Measurements from ENCODE around the gene SART3. TPM values are rescaled to one million over a fixed set of nuclear protein-coding genes. Genes with fewer than 3 reads are reported as not detected.

Gene SART3
- total and polyA plus RNA-seq, 2 of the 13 experiments (the other 11 are each of a cell fraction or from before 2014, with no cell fraction given): 16.1 to 69.9 TPM

DNA sequence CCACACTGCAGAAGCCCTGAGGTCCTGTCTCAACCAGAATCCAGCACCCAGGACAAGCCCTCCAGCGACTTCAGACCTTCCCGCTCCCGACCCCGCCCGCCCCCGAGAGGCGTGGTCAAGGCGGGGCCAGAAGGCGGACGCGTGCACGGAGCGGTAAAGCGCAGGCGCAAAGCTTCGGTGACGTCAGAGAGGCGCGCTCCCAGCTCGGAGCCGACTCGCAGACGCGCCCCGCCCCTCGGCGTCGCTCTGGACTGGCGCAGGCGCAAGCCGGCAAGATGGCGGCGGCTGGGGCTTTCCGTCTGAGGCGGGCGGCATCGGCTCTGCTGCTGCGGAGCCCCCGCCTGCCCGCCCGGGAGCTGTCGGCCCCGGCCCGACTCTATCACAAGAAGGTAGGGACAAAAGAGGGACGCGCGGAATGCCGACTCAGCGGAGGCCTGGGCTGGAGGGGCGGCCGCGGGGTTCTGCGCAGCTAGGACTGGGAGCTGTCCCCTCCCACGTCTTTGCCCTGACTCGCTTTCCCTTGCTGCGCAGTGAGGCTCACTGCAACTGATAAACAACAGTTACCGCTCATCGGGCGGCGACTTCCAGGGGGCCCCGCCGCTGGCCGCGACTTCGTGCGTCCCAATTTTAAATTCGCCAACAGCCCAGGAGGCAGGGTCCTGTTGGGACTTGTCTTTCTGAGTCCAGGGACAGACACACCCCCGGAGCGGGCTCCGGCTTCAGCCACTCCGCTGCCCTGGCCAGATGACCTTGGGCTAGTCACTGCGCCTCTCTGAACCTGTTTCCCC lies 1.6 kb upstream of the SART3 start, which contains the start of gene ISCU (continued):
- 0 out of 2 replicates have a peak, but pooled peaks have one; percentile 55 for TF ChIP-seq ZNF713 (CRISPR knock-in tag; IDR thresholded peaks at IDR 0.05)
- peak; percentile 36; the same call in 1 of the 2 replicates for TF ChIP-seq ZNF768 (CRISPR knock-in tag; IDR thresholded peaks at IDR 0.05)
- no peak for TF ChIP-seq STAG1 (CRISPR knock-in tag; IDR thresholded peaks at IDR 0.05)
- peak; percentile 90 for TF ChIP-seq THAP11 (CRISPR knock-in tag; IDR thresholded peaks at IDR 0.05)
- no peak for TF ChIP-seq ZNF460 (CRISPR knock-in tag; IDR thresholded peaks at IDR 0.05; ENCODE audit: borderline replicate concordance)
- TF ChIP-seq ZNF780A (CRISPR knock-in tag; IDR thresholded peaks at IDR 0.05): no peak
- TF ChIP-seq ZBTB38 (CRISPR knock-in tag; IDR thresholded peaks at IDR 0.05): peak; percentile 38; the same call in 1 of the 2 replicates
- TF ChIP-seq PPARG (CRISPR knock-in tag; conservative IDR thresholded peaks at IDR 0.05): peak; percentile 28; the same call in 1 of the 2 replicates
- peak; percentile 58; the same call in 1 of the 2 replicates for TF ChIP-seq ZSCAN21 (CRISPR knock-in tag; IDR thresholded peaks at IDR 0.05; ENCODE audit: borderline replicate concordance)
- TF ChIP-seq, protein P1, sequence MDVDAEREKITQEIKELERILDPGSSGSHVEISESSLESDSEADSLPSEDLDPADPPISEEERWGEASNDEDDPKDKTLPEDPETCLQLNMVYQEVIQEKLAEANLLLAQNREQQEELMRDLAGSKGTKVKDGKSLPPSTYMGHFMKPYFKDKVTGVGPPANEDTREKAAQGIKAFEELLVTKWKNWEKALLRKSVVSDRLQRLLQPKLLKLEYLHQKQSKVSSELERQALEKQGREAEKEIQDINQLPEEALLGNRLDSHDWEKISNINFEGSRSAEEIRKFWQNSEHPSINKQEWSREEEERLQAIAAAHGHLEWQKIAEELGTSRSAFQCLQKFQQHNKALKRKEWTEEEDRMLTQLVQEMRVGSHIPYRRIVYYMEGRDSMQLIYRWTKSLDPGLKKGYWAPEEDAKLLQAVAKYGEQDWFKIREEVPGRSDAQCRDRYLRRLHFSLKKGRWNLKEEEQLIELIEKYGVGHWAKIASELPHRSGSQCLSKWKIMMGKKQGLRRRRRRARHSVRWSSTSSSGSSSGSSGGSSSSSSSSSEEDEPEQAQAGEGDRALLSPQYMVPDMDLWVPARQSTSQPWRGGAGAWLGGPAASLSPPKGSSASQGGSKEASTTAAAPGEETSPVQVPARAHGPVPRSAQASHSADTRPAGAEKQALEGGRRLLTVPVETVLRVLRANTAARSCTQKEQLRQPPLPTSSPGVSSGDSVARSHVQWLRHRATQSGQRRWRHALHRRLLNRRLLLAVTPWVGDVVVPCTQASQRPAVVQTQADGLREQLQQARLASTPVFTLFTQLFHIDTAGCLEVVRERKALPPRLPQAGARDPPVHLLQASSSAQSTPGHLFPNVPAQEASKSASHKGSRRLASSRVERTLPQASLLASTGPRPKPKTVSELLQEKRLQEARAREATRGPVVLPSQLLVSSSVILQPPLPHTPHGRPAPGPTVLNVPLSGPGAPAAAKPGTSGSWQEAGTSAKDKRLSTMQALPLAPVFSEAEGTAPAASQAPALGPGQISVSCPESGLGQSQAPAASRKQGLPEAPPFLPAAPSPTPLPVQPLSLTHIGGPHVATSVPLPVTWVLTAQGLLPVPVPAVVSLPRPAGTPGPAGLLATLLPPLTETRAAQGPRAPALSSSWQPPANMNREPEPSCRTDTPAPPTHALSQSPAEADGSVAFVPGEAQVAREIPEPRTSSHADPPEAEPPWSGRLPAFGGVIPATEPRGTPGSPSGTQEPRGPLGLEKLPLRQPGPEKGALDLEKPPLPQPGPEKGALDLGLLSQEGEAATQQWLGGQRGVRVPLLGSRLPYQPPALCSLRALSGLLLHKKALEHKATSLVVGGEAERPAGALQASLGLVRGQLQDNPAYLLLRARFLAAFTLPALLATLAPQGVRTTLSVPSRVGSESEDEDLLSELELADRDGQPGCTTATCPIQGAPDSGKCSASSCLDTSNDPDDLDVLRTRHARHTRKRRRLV (CRISPR knock-in tag; IDR thresholded peaks at IDR 0.05): 0 out of 2 replicates have a peak, but pooled peaks have one; percentile 44
- peak; percentile 74 for TF ChIP-seq AGO2 (optimal IDR thresholded peaks at IDR 0.05; ENCODE audit: low read depth, low read length)
- no peak for TF ChIP-seq ATAD3A (CRISPR knock-in tag; IDR thresholded peaks at IDR 0.05)
- TF ChIP-seq, protein P2, sequence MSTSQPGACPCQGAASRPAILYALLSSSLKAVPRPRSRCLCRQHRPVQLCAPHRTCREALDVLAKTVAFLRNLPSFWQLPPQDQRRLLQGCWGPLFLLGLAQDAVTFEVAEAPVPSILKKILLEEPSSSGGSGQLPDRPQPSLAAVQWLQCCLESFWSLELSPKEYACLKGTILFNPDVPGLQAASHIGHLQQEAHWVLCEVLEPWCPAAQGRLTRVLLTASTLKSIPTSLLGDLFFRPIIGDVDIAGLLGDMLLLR (CRISPR knock-in tag; IDR thresholded peaks at IDR 0.05): peak; percentile 80
- TF ChIP-seq, protein P3, sequence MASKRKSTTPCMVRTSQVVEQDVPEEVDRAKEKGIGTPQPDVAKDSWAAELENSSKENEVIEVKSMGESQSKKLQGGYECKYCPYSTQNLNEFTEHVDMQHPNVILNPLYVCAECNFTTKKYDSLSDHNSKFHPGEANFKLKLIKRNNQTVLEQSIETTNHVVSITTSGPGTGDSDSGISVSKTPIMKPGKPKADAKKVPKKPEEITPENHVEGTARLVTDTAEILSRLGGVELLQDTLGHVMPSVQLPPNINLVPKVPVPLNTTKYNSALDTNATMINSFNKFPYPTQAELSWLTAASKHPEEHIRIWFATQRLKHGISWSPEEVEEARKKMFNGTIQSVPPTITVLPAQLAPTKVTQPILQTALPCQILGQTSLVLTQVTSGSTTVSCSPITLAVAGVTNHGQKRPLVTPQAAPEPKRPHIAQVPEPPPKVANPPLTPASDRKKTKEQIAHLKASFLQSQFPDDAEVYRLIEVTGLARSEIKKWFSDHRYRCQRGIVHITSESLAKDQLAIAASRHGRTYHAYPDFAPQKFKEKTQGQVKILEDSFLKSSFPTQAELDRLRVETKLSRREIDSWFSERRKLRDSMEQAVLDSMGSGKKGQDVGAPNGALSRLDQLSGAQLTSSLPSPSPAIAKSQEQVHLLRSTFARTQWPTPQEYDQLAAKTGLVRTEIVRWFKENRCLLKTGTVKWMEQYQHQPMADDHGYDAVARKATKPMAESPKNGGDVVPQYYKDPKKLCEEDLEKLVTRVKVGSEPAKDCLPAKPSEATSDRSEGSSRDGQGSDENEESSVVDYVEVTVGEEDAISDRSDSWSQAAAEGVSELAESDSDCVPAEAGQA (IDR thresholded peaks at IDR 0.05; ENCODE audit: low read depth): peak; percentile 68
- TF ChIP-seq, protein P3 (CRISPR knock-in tag; IDR thresholded peaks at IDR 0.05; ENCODE audit: borderline replicate concordance): no peak
- TF ChIP-seq NKX3-1 (CRISPR knock-in tag; IDR thresholded peaks at IDR 0.05): peak; percentile 14; the same call in 1 of the 2 replicates
- TF ChIP-seq MYNN (CRISPR knock-in tag; IDR thresholded peaks at IDR 0.05; ENCODE audit: low read depth): no peak
- peak; percentile 22 for TF ChIP-seq HNRNPK (IDR thresholded peaks at IDR 0.05; ENCODE audit: low read depth, low read length, poor library complexity, severe bottlenecking)

Measured in HepG2 (cell line).